ENCODE data around the gene RALGAPA1.
"Not testable (repeated sequence)": the region's sequence is repeated elsewhere in the genome, so short reads cannot be mapped to it uniquely, and the experiment has no call there.

Gene RALGAPA1

DNA sequence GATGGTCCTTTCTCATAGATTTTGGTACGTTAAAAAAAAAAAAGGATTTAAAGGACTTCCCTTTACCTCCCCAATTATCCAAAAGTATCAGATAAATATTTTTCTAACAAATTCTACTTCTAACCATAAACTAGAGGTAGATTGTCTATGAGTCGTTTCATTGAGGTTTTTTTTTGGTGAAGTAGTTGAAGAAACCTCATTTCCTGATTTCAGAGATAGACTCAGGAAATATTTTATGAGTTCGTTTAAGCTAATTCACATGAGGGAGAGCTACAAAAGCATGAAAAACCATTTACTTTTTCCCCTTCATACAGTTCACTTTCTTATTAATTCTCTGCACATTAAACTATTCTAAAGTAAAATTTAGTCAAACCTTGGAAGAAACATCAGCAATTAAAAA lies 112.5 kb downstream of the RALGAPA1 start:
- DNase-seq = no peak

DNA sequence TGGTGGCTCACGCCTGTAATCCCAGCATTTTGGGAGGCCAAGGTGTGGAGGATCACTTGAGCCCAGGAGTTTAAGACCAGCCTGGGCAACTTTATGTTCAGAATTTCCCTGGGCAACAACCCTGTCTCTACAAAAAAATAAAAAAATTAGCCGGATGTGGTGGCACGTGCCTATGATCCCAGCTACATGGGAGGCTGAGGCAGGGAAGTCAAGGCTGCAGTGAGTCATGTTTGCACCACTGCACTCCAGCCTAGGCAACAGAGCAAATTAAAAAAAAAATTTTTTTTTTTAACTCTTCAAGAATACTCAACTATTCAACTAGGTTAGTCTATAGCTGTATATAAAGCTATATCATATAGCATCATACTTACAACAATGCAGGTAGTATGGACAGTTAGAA lies 113.0 kb downstream of the RALGAPA1 start:
- no peak for DNase-seq

DNA sequence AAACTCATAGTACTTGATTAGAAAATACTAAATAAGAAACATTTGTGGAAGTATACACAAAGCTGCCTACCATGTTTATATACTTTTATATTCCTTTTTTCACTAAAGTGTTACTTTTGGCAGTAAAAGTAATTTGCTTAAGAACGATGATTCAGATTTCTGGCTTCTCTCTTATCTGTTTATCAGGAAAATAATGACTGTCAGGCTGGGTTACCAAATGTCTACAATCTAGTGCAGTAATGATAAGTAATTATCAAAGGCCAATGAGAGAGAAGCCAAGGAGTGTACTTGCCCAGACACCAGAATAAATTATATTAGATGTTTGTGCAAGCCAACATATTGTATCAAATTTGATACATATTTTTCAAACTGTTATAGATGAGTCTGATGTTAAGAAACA lies 113.4 kb downstream of the RALGAPA1 start:
- DNase-seq = no peak

DNA sequence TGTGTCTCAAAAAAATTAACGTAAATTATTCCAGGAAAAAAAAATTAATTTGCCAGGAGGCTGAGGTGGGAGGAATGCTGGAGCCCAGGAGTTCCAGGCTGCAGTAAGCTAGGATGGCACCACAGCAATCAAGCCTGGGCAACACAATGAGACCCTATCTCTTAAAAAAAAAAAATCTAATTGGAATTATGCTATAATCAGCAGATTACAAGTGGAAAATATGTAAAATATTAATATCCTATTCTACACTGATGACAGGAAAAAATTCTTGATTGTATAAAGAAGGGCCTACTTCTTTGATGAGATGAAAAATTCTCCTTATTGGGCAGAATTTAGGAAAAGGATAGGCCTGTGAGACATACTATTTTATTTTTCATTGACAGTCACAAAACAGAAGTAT lies 114.0 kb downstream of the RALGAPA1 start:
- no peak for DNase-seq

DNA sequence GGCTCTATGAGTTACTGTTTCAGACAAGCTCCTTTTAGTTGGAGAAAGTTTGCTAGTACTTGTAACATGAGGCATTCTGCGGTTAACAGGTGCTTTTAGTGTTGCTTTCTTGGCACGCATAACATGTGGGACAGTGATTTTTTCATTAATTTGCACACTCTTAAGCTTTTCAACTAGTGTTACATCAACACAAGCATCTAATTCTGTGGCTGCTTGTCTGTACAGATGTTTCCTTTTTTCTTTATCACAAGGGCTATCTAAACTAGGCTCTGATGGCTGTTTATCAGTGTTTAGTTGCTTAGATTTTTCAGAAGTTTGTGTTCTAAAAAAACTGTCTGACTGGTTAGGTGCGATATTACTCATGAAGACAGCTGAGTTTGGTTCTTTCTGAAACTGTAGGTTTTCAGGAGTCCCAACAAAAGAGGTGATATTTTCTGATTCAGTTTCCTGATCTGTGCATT lies 120.1 kb downstream of the RALGAPA1 start:
- DNase-seq = no peak

DNA sequence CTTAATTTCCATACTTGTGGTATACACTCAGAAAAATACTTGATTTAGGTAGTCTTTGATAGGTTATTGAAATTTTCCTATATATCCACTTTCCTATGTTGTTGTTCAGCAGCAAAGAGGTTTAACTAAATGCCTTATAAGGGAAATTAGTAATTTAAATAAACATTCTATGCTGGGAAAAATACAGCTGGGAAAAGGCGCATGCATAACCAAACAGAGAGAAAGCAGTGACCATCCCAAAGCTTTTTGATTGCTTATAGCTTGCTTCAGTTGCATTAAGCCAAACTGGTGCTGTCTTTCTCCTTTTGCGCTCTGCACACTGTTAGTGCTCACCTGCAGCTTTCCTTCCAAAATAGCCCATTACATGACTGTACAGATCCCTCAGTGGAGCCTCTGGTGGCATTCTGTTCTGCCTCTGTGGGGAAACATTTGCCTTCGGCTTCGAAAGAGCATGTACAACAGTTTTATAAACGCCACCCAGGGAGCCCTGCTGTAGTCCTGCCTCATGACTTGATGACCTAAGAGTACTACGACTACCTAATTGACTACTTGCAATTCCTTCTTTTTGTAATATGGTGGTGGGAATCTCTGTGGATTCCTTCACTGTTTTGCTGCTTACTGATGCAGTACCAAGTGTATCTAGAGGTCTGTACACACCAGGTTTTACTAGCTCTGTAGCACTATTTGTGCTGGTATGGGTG lies 120.8 kb downstream of the RALGAPA1 start:
- DNase-seq = no peak

DNA sequence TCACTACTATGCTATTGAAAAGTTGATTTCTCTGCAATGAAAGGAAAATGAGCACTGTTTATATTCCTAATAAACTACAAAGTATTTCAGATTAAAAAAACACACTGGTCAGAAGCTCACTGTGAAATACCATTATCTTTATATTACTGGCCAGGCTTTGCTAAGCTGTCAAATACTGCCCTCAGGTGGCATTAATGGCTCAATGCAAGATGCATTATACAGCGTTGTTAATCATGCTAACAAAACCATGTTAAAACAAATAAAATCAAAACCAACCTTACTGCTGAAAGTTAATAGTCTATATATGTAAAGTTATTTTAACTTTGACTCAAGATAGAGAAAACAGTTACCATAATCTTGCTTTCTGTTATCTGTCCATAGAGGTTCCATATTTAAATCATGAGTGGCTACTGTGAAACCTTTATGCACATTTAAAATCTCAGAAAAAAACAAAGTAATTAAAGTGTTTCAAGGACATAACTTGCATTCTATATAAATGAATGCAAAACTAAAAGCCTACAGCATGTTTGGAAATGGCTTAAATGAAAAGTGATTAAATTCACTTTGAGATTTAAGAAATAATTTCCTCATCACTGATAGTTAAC lies 121.7 kb downstream of the RALGAPA1 start:
- DNase-seq = no peak

DNA sequence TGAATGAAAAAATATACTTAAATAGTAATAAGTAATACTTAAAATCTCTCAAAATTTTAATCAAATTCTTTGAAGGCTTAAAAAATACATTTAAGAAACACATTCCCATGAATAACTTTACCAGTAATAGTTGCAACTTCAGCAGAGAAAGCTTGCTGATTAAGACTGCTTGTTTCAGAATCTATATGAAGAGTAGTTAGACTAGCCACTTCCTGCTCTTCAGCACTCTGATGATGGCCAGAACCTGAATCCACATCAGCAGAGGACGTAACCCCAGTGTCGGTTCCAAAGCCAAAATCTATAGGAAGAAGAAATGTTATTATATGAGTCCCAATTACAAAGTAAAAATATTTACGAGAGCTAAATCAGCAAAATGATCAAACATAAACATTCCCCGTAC lies 125.4 kb downstream of the RALGAPA1 start:
- DNase-seq = not testable (repeated sequence)

DNA sequence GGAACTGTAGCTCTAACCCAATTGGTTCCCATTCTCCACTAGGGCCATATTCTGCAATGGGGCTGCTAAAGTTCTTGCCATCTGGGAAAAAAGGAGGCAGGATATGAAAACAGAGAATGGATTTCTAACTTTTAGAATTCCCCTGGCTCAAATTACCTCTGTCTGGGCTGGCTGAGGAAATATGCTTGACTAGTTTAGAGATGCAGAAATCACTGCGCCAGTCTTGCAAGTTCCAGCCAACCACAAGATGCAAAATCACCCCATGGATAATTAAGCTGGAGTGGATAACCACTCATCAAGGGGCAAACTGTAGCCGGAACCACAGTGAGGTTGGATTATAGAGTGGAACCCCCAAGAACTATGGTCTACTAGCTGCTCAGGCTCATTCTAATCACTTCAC lies 126.3 kb downstream of the RALGAPA1 start:
- DNase-seq = no peak

DNA sequence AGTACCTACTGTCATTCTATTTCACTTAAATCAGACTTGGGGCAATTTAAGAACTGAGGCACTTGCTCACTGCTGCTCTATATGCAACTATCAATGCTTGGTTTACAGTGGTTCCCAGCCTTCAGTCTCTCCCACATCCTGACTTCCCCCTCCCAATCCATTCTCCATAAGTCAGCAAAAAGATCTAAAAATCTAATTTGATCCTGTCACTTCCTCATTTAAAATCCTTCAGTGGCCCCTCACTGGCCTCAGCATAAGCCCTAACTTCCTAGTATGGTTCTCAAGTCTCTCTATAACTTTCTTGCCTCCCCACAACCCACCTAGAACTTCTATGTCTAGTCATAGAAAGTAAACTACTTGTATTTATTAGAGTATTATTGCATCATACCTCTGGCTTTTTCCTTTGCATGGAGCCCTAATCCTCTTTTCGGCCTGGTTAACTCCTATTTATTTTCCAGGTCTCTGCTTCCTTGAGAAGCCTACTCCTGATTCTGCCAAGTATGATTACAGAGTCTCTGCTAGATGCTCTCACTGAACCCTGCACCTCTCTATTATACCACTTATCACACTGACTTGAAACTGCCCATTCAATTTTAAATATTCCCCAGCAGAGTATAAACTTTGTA lies 130.6 kb downstream of the RALGAPA1 start:
- no peak for DNase-seq

DNA sequence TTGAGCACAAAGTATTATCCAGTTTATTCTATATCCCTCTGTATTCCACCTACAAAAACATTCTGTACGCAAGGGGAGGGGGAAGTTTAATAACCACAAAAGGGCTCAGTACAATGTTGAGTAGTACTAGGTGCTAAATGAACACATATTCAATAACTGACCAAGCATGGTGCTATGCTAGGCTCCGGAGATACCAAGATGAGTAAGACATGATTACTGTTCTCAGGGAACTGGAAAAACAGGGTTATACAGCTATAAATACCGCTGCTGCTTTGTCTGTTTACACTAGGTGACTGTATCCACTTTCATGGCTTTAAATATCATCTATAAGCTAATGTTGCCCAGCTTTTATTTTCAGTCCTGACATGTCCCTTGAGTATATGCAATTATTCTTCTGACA lies 139.3 kb downstream of the RALGAPA1 start:
- no peak for DNase-seq

DNA sequence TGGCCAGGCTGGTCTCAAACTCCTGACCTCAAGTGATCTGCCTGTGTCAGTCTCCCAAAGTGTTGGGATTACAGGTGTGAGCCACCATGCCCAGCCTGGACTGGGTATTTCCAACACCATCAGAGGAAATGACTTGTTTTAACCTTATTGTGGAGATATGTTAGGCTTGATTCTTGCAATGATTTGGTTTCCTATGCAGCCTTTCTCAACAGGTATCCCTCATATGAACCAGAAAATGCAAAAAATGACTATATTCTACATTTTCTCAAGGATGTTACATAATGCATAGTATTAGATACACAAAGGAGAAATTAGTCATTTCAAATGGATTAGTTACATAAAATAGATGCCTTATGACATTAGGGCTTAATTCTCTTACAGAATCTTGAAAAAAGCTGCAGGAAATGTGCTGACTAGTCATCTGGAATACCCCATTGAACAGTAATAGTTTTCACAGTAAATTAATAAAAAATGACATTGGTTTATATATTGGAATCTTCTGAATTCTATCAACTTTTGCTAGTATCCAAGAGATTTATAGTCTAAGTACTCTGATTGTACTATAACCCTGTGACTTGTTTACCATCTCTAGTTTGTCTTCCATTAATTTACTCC lies 142.6 kb downstream of the RALGAPA1 start:
- DNase-seq = no peak

DNA sequence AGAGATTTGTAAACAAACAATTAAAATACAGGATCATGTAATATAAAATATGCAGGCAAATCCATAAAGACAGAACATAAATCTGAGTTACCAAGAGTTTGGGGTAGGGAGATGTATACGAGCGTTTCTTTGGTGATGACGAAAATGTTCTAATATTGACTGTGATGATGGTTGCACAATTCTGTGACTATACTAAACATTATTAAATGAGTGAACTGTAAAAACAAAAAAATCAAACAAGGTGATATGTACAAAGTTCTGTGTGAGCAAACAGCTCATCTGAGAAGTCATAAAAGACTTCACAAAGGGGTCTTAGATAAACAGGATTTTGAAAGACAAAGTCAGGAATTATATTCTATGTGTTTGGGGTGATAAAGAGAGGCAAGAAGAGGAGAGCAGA lies 147.2 kb downstream of the RALGAPA1 start:
- DNase-seq = no peak

DNA sequence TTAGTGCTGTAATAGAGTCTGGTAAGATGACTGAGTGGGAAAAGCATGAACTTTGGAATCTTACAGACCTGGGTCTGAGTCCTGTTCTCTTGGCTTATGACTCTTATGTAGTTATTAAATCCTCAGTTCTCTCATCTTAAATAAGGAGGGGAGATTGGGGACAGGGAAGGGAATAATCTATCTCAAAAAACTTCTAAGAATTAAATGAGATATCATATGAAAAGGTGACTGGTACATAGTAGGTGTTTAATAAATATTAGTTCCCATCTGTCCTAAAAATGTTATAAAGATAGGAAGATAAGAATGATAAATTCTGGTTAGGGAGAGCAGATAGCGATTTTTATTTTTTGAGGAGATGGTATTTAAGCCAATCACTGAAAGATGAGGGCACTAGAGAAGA lies 156.1 kb downstream of the RALGAPA1 start:
- no peak for DNase-seq

DNA sequence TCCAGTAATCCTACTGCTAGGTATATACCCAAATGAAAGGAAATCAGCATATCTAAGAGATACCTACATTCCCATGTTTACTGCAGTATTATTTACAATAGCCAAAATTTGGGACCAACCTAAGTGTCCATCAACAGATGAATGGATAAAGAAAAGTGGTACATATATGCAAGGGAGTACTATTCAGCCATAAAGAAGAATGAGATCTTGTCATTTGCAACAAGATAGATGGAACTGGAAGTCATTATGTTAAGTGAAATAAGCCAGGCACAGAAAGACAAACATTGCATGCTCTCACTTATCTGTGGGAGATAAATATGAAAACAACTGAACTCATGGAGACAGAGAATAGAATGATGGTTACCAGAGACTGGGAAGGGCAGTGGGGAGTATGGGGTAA lies 165.6 kb downstream of the RALGAPA1 start:
- DNase-seq = no peak

DNA sequence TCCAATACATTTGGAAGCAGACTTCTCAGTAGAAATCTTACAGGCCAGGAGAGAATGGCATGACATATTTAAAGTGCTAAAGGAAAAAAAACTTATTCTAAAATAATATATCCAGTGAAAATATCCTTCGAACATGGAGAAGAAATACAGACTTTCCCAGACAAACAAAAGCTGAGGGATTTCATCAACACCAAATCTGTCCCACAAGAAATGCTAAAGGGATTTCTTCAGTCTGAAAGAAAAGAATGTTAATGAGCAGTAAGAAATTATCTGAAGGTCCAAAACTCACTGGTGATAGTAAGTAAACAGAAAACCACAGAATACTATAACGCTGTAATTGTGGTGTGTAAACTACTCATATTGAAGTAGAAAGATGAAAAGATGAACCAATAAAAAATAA lies 171.2 kb downstream of the RALGAPA1 start:
- no peak for DNase-seq

DNA sequence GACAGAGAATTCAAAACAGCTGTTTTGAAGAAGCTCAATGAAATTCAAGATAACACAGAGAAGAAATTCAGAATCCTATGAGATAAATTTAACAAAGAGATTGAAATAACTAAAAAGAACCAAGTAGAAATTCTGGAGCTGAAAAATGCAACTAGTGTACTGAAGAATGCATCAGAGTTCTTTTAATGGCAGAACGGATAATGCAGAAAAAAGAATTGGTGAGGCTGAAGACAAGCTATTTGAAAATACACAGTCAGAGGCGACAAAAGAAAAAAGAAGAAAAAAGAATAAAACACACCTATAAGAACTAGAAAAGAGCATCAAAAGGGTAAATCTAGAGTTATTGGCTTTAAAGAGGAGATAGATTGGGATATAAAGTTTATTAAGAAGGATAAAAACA lies 171.8 kb downstream of the RALGAPA1 start:
- DNase-seq = no peak

DNA sequence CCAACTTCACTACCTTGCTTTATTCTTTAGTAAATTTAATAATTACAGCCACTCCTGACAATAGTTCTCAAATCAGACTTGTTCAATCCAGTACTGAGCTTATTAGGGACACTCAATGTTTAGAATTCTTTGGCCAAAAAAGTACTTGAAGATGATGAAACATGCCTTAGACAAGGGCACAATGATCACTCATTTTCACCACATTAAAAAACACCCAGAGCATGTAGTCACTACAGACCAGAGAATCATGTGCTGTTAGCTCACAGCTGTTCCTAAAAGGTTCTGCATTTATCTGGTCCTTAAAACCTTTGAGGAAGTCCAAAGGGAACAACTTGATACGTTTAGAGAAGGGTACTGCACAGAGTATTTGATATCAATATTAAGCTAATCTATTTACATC lies 176.4 kb downstream of the RALGAPA1 start:
- no peak for DNase-seq

DNA sequence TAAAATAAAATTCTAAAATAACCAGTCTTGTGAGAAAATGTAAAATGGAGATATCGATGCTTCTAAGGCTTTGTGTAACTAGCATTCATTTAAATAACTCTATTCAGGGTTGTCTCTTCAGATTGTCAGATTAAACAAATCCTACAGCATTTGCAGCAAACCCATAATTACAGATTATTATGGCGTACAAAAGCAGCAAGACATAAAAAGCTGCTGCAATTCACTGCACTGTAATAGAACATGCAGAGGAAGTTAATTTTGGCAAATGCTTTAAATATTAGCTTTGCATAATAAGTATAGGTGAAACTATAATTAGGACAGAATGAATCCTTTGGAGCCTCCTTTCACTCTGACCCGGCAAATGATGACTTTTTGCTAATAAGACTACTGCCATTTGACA lies 176.8 kb downstream of the RALGAPA1 start:
- DNase-seq = no peak

DNA sequence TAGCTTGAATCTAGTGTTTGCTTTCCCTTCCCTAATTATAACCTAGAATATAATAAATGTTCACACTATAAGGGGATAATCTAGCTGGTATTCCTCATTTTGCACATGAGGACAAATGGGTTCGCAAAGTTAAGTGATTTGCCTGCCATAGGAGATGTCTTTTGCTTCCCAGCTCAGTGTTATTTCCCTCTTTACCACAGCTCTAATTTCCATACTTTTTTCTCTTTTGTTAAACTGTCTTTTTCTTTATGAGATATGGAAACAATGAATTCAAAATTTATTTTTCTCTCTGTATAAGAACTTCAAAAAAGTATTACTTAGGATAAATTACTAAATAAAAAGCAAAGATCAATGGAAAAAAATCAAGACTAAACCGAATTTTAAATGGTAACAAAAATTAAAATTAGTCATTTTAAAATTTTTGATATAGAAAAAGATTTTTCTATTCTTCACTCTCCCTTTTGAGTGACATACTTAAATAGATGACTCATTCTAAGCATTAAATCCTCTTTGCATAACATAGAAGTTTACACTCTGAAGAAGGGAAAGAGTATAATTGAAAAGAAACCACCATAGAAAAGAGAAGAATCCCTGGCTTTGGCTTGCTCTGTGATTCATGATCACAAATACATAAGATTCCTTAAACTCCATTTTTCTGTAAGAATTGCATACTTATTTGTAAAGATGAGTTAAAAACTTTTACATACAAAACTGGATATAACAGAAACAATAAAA lies 177.9 kb downstream of the RALGAPA1 start:
- no peak for DNase-seq

DNA sequence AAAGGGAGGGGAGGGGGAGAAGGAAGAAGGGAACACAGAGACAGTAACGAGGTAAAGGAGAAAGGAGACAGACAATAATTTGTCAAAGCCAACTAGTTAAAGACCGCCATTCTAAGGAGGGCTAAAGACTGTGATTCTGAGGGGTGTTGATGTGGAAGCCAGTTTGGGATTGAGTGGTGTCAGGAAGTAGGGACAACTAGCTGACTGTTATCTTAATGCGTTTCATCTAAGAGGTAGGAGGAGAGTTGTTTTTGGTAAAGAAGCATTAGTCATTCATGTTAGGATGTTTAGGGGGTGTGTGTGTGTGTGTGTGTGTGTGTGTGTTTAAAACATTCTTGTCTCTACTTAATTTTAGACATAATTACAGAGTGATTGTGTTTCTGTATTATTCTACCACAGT lies 180.1 kb downstream of the RALGAPA1 start:
- DNase-seq = no peak

DNA sequence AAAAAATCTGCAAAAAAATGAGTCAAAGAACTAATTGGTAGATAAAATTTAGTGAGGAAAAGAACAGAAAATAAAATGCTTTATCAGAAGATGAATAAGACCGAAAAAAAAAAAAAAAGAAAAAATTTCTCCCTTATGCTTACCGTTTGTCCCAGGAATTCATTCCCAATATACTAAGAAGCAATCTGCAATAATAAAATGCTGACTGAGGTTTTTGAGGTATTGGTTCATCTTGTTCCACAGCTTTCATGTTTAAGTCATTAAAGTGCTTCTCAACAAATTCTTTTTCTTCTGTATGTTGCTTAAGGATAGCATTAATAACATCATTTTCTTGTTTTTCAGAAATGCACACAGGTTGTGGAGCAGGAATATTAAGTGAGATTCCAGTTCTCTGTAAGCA lies 182.1 kb downstream of the RALGAPA1 start:
- not testable (repeated sequence) for DNase-seq

DNA sequence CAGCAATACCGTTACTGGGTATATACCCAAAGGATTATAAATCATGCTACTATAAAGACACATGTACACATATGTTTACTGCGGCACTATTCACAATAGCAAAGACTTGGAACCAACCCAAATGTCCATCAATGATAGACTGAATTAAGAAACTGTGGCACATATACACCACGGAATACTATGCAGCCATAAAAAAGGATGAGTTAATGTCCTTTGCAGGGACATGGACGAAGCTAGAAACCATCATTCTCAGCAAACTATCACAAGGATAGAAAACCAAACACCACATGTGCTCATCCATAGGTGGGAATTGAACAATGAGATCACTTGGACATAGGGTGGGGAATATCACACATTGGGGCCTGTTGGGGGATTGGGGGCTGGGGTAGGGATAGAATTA lies 187.1 kb downstream of the RALGAPA1 start:
- not testable (repeated sequence) for DNase-seq

All from right hindlimb (tissue), 1 donor.